OCI-LY7 (cell line): ENCODE results near the gene KCNQ2. TPM values are rescaled to one million over a fixed set of nuclear protein-coding genes. Genes with fewer than 3 reads are reported as not detected.

ENCODE experiments used
- BruUV-seq: library from RNA; stranded (reverse); fragments of 400-500 nt; replicated peaks from 2 replicates; lab custom pipeline; 2021; lab: Mats Ljungman, UMichigan
- CTCF ChIA-PET: fragments of 300-600 bp; sonication (Branson Sonifier 250); formaldehyde crosslinking; loops from one replicate; lab custom pipeline; 2022; ENCODE audit warnings: antibody characterized with exemption; ENCODE audit not compliant: unreplicated experiment; lab: Charles Lee
- POLR2A ChIA-PET: fragments of 300-600 bp; sonication (Branson Sonifier 250); formaldehyde crosslinking; loops from one replicate; lab custom pipeline; 2022; ENCODE audit warnings: antibody characterized with exemption; lab: Charles Lee
- DNase-seq: peaks from one replicate; pipeline ENCODE4 v3.0.0-alpha.2; 2015; ENCODE audit warnings: low spot score
- H2AFZ ChIP-seq: fragments of 200-600 bp; sonication (generic), shearing (Covaris generic); 2 replicates; pipeline ENCODE4 v1.6.1; 2014; ENCODE audit warnings: mild to moderate bottlenecking, antibody characterized with exemption, low read length, moderate library complexity
- H3K27ac ChIP-seq: fragments of 200-600 bp; sonication (generic); 2 replicates; pipeline ENCODE4 v1.5.1; 2014; ENCODE audit warnings: mixed run types, low read depth, mild to moderate bottlenecking, moderate library complexity, low read length, inconsistent platforms; ENCODE audit not compliant: poor library complexity, severe bottlenecking
- H3K36me3 ChIP-seq: fragments of 200-600 bp; sonication (generic); 2 replicates; pipeline ENCODE4 v1.6.1; 2014; ENCODE audit warnings: mild to moderate bottlenecking, antibody characterized with exemption, low read length, moderate library complexity, mixed read lengths; ENCODE audit not compliant: insufficient read depth
- H3K4me1 ChIP-seq: fragments of 200-600 bp; sonication (generic); 2 replicates; pipeline ENCODE4 v1.5.1; 2014; ENCODE audit warnings: mild to moderate bottlenecking, low read length; ENCODE audit not compliant: insufficient read depth, poor library complexity, severe bottlenecking
- H3K4me2 ChIP-seq: fragments of 200-600 bp; sonication (generic); 2 replicates; pipeline ENCODE4 v1.6.1; 2014; ENCODE audit warnings: mild to moderate bottlenecking, low read length
- H3K4me3 ChIP-seq: fragments of 200-600 bp; sonication (generic); 2 replicates; pipeline ENCODE4 v1.5.1; 2014; ENCODE audit warnings: mild to moderate bottlenecking, low read depth, low read length; ENCODE audit not compliant: poor library complexity, severe bottlenecking
- H3K79me2 ChIP-seq: fragments of 200-600 bp; sonication (generic); 2 replicates; pipeline ENCODE4 v1.6.1; 2016; ENCODE audit warnings: low read depth, mild to moderate bottlenecking, low read length, moderate library complexity, mixed read lengths; ENCODE audit not compliant: insufficient read depth
- H3K9me2 ChIP-seq: fragments of 200-600 bp; sonication (generic); 2 replicates; pipeline ENCODE4 v1.6.1; 2016; ENCODE audit warnings: mild to moderate bottlenecking, low read length, mixed read lengths; ENCODE audit not compliant: insufficient read depth
- H3K9me3 ChIP-seq: fragments of 200-600 bp; sonication (generic); 2 replicates; pipeline ENCODE4 v1.6.1; 2014; ENCODE audit warnings: mild to moderate bottlenecking, mixed run types, low read length, mixed read lengths
- H4K20me1 ChIP-seq: fragments of 200-600 bp; sonication (generic); 2 replicates; pipeline ENCODE4 v1.6.1; 2014; ENCODE audit warnings: mild to moderate bottlenecking, antibody characterized with exemption, low read length, moderate library complexity, mixed read lengths; ENCODE audit not compliant: insufficient read depth
- EZH2phosphoT487 ChIP-seq: fragments of 200-600 bp; sonication (generic); IDR thresholded peaks from 2 replicates; pipeline ENCODE4 v1.6.1; 2018; ENCODE audit warnings: low read depth, borderline replicate concordance, mild to moderate bottlenecking, mixed run types, antibody characterized with exemption, low read length, moderate library complexity, mixed read lengths
- intact Hi-C: fragments of 100-400 bp; cut with micrococcal nuclease; formaldehyde crosslinking; loops from one replicate; pipeline ENCODE4 v1.10.0; 2022; ENCODE audit not compliant: unreplicated experiment
- total RNA-seq, 2 experiments: library from RNA; depleted of rRNA in 1 of 2; stranded (reverse); fragments of >200 nt in 1 of 2; shearing (Covaris generic) in 1 of 2; gene quantifications; 2 replicates each; pipeline ENCODE4 v1.2.3, GENCODE V29; 2014 to 2022
- TF ChIP-seq, protein P1 (sequence below): fragments of 200-600 bp; sonication (generic); conservative IDR thresholded peaks from 2 replicates; pipeline ENCODE4 v1.5.1; 2014; ENCODE audit warnings: mild to moderate bottlenecking, antibody characterized with exemption, low read length, moderate library complexity, mixed read lengths

KCNQ2 gene
- total RNA-seq, 2 experiments from 2014 or later, result not detected

DNA sequence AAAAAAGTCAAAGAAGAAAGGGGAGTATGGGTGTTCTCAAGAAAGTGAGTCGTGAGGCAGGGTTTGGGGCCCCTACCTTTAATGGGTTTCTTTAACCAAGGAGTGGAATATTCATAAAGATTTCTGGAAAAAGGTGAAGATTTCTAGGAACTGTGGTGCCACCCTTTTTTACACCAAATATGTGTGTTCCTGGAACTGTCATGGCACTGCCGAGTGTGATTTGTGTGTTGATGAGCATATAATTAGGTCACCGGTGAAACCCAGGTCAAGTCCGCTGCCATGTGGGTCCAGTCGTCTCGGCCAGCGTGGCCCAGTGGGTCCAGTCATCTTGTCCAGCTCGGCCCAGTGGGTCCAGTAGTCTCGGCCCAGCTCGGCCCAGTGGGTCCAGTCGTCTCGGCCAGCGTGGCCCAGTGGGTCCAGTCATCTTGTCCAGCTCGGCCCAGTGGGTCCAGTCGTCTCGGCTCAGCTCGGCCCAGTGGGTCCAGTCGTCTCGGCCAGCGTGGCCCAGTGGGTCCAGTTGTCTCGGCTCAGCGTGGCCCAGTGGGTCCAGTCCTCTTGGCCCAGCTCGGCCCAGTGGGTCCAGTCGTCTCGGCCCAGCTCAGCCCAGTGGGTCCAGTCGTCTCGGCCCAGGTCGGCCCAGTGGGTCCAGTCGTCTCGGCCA is 34.8 kb upstream of the KCNQ2 start:
- no TSS peak for BruUV-seq
- POLR2A ChIA-PET, result no interaction called here
- Histone ChIP-seq H3K9me3 (no peaks in the 10 kb centered on the region), H2AFZ (no peak overlapping the region), H3K4me3 (no peak overlapping the region), H3K4me2 (no peak overlapping the region), H3K36me3 (no peaks in the 10 kb centered on the region), H3K4me1 (peaks cover 13% of the 10 kb centered on the region), H4K20me1 (no peaks in the 10 kb centered on the region), H3K9me2 (no peaks in the 10 kb centered on the region), H3K79me2 (no peaks in the 10 kb centered on the region), H3K27ac (no peak overlapping the region)
- no peak for DNase-seq
- intact Hi-C loops, result no loop called here
- TF ChIP-seq EZH2phosphoT487, result no peak
- TF ChIP-seq, protein P1, sequence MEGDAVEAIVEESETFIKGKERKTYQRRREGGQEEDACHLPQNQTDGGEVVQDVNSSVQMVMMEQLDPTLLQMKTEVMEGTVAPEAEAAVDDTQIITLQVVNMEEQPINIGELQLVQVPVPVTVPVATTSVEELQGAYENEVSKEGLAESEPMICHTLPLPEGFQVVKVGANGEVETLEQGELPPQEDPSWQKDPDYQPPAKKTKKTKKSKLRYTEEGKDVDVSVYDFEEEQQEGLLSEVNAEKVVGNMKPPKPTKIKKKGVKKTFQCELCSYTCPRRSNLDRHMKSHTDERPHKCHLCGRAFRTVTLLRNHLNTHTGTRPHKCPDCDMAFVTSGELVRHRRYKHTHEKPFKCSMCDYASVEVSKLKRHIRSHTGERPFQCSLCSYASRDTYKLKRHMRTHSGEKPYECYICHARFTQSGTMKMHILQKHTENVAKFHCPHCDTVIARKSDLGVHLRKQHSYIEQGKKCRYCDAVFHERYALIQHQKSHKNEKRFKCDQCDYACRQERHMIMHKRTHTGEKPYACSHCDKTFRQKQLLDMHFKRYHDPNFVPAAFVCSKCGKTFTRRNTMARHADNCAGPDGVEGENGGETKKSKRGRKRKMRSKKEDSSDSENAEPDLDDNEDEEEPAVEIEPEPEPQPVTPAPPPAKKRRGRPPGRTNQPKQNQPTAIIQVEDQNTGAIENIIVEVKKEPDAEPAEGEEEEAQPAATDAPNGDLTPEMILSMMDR, result no peak
- CTCF ChIA-PET, result no interaction called here

DNA sequence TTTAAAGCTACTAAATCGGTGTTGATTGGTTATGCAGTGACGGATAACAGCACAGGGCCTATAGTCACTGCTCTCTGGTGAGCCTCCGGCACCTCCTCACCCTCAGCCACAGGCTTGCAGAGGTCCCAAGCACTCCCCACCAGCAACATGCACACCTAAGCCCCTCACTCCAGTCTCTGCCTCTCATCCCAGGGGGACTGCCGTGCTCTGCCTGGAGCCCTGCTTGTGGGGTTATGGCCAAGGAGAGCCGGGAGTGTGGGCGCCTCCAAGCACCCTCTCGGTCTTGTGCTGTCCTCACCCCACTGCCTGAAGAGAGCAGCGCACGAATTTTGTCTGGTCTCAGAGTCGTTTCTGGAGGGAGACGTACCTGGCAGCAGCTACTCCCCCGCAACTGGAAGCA is 33.3 kb upstream of the KCNQ2 start:
- H3K9me3 ChIP-seq, result no peaks in the 10 kb centered on the region
- H2AFZ ChIP-seq, result no peak overlapping the region
- no peak overlapping the region for H3K4me3 ChIP-seq
- no peaks in the 10 kb centered on the region for H3K36me3 ChIP-seq
- ChIA-PET CTCF (no interaction called here), POLR2A (no interaction called here)
- no peak for DNase-seq
- no peaks in the 10 kb centered on the region for H3K9me2 ChIP-seq
- no peaks in the 10 kb centered on the region for H3K79me2 ChIP-seq
- no peak for TF ChIP-seq EZH2phosphoT487
- TF ChIP-seq, protein P1, result no peak
- H3K4me1 ChIP-seq, result peaks cover 21% of the 10 kb centered on the region
- H4K20me1 ChIP-seq, result no peaks in the 10 kb centered on the region
- H3K27ac ChIP-seq, result no peak overlapping the region
- BruUV-seq, result no TSS peak
- intact Hi-C loops, result no loop called here
- H3K4me2 ChIP-seq, result no peak overlapping the region

DNA sequence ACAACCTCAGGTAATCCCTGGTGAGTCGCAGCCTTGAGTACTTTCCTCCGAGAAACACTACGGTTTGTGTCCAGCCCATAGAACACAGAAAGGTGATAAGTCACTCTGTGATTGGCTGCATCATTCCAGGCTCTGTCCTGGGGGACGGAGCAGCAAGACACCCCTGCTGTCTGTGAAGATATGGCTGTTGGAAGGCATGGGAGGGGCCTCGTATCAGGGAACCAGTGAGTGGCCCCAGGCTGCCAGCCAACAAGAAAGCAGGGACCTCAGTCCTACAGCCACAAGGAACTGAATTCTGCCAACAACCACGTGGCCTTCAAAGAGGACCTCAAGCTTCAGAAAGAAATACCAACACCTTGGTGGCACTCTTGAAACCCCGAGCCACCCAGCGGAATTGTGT is 32.8 kb upstream of the KCNQ2 start:
- H3K36me3 ChIP-seq, result no peaks in the 10 kb centered on the region
- ChIA-PET POLR2A (no interaction called here), CTCF (no interaction called here)
- H4K20me1 ChIP-seq, result no peaks in the 10 kb centered on the region
- BruUV-seq, result no TSS peak
- peaks cover 21% of the 10 kb centered on the region for H3K4me1 ChIP-seq
- DNase-seq, result no peak
- H3K4me3 ChIP-seq, result no peak overlapping the region
- no peaks in the 10 kb centered on the region for H3K79me2 ChIP-seq
- H3K9me3 ChIP-seq, result no peaks in the 10 kb centered on the region
- no peak overlapping the region for H3K27ac ChIP-seq
- H3K4me2 ChIP-seq, result no peak overlapping the region
- H2AFZ ChIP-seq, result no peak overlapping the region
- TF ChIP-seq, protein P1, result no peak
- TF ChIP-seq EZH2phosphoT487, result no peak
- intact Hi-C loops, result no loop called here
- H3K9me2 ChIP-seq, result no peaks in the 10 kb centered on the region
